Prostate gland (tissue), 2 donors: ENCODE measurements around the gene CYTL1.

ENCODE experiments used
- CTCF ChIP-seq, 4 experiments: fragments of 200-600 bp in 2 of 4; fragments of 450-650 bp in 2 of 4; sonication (generic) in 2 of 4; IDR thresholded peaks; 1 replicate in 3 of 4; 2 replicates in 1 of 4; pipeline ENCODE4 v1.5.1; 2016 to 2019; ENCODE audit warnings: antibody characterized with exemption in 4 of 4, mild to moderate bottlenecking in 2 of 4, moderate library complexity in 2 of 4
- POLR2AphosphoS5 ChIP-seq: sonication (generic); formaldehyde crosslinking; IDR thresholded peaks from one replicate; pipeline ENCODE4 v1.6.1; 2017; ENCODE audit warnings: antibody characterized with exemption

DNA sequence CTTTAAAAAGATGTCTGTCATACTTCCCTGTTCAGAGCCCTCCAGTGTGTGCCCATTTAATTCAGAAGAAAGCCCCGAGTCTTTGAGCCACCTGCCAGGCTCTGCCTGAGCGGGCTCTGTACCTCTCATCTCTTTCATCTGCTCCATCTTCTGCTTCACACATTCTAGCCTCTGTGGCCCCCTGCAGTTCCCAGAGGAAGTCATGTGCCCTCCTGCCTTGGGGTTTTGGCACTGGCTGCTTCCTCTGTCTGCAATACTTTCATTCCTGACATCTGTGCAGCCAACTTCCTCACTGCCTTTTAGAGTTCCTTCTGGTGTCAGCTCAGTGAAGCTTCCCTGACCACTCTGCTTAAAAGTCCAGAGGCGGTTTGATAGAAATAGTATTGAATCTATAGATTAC lies 25.8 kb upstream of the CYTL1 start:
- no peak for TF ChIP-seq CTCF (IDR thresholded peaks at IDR 0.05)
- no peak for TF ChIP-seq POLR2AphosphoS5
